Retinal pigment epithelial cell (primary cell): ENCODE measurements around the gene HSDL1.
"Not testable (repeated sequence)": the region's sequence is repeated elsewhere in the genome, so short reads cannot be mapped to it uniquely, and the experiment has no call there.

Experiments used
- DNase-seq: peaks from one replicate; pipeline ENCODE4 v3.0.0-alpha.2; 2010; ENCODE audit warnings: low read depth
- H3K4me3 ChIP-seq: 2 replicates; pipeline ENCODE4 v1.5.1; 2011; ENCODE audit warnings: mild to moderate bottlenecking, low read length, control low read depth, moderate library complexity
- CTCF ChIP-seq: conservative IDR thresholded peaks from 2 replicates; pipeline ENCODE4 v1.5.1; 2011; ENCODE audit warnings: low read depth, low read length, control low read depth, inconsistent platforms

Gene HSDL1

GRCh38 chr16:84116720-84117493, 28.1 kb downstream of the HSDL1 start, which contains the start of gene MBTPS1:
Gene MBTPS1 (minus strand): TSS chr16:84116942. CDS start chr16:84101783, 15,159 bp downstream.
- peak within 1 kb of the TSS; percentile 94 for H3K4me3 ChIP-seq
- no peak for TF ChIP-seq CTCF
- DNase-seq, result peak; percentile 89

GRCh38 chr16:84115919-84116719, 28.9 kb downstream of the HSDL1 start:
- H3K4me3 ChIP-seq, result peak overlapping the region; percentile 94
- no peak for DNase-seq
- TF ChIP-seq CTCF, result no peak

GRCh38 chr16:84111949-84112348, 33.0 kb downstream of the HSDL1 start:
- not testable (repeated sequence) for DNase-seq, H3K4me3 ChIP-seq

- TF ChIP-seq CTCF, result no peak
- H3K4me3 ChIP-seq, result no peak overlapping the region
- DNase-seq, result no peak
These were observed 33.5 kb downstream of the HSDL1 start for GRCh38 chr16:84111525-84111924.

GRCh38 chr16:84110527-84110926, 34.5 kb downstream of the HSDL1 start:
- DNase-seq, result no peak
- H3K4me3 ChIP-seq, result no peak overlapping the region
- TF ChIP-seq CTCF, result no peak

GRCh38 chr16:84109598-84110335, 35.2 kb downstream of the HSDL1 start:
- no peak for DNase-seq
- TF ChIP-seq CTCF, result no peak
- no peak overlapping the region for H3K4me3 ChIP-seq

- DNase-seq, result no peak
- TF ChIP-seq CTCF, result no peak
- H3K4me3 ChIP-seq, result no peak overlapping the region
These were observed 37.1 kb downstream of the HSDL1 start for GRCh38 chr16:84107921-84108320.
